NCI-H82 (cell line): ENCODE data around the gene RTP5.

Experiments used
- DNase-seq: peaks from one replicate; lab custom pipeline; 2025; lab: John Stamatoyannopoulos, UW

The RTP5 gene

GRCh38 chr2:241870611-241871537 is 1.3 kb downstream of the RTP5 start:
- DNase-seq: no peak

DNA sequence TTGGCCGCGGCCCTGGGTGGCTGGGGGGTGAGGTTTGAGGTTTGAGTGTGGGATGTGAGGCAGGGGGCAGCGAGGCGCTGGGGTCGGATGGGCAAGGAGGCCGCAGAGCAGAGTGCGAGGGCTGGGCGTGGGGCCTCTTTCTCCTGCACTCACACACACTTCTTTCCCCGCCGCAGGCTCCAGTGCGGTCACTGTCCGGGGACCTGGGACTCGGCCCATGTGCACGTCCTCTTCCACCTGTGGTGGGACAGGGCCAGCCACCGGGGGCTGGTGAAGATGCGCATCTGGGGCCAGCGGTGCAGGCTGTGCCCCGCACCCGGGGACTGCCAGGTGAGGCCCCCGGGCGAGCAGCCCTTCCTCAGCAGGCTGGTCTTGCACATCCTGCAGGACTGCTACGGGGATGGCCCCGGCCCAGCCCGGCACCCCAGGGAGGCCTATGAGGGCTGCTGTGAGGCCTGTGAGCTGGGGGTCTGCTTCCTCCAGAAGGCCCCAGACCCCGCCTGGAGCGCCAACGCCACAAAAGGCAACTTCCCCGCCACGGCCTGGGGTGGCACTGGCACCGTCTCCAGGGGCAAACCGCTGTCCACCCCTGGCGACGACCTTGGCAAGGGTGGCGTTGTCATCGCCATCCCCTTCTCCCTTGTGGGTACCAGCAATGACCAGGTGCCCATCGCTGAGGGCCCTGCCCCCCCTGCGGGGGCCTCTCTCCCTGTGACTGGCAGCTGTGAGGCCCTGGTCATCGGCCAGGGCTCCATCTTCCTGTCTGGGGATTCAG is 2.2 kb downstream of the RTP5 start:
- no peak for DNase-seq

GRCh38 chr2:241872313-241872642 is 2.7 kb downstream of the RTP5 start:
- DNase-seq: no peak

DNA sequence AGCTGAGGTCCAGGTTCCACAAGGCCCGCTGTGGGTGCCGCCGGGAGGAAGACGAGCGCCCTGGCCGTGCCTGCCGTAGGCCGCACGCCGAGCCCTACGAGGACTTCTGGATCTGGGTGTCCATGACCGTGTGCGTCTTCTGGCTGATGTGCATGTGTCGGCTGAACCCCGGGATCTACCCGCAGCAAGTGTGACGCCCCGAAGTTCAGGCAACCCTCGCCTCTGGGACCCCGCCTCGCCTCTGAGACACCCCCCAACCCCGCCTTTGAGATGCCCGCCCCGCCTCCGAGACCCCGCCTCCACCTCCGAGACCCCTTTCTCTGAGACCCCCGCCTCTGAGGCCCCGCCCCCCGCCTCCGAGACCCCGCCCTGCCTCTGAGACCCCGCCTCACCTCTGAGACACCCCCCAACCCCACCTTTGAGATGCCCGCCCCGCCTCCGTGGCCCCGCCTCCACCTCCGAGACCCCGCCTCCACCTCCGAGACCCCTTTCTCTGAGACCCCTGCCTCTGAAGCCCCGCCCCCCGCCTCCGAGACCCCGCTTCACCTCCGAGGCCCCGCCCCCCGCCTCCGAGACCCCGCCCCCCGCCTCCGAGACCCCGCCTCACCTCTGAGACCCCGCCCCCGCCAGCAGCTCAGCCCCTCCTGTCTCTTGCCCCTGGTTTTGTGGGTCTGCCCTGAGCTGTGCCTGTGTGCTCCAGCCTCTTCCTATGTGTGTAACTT is 3.7 kb downstream of the RTP5 start:
- no peak for DNase-seq

DNA sequence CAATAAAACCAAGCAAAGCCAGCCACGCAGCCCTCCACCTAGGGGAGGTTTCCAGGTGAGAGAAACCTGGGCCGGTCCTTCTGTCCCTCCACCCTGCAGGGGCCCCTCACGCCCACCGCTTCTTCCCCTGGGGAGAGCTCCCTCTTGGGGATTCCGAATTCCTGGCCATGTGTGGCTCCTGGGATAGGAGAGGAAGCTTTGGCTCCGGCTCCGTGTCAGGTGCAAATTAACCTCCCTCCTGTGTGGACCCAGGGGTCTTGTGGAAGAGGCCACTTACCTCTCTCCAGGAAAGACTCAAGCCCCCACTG is 4.2 kb downstream of the RTP5 start:
- DNase-seq: no peak

- no peak for DNase-seq
These were observed 4.9 kb downstream of the RTP5 start for GRCh38 chr2:241874277-241874925.

- peak; percentile 22 for DNase-seq
These were observed 6.4 kb downstream of the RTP5 start for GRCh38 chr2:241875754-241876527.

DNA sequence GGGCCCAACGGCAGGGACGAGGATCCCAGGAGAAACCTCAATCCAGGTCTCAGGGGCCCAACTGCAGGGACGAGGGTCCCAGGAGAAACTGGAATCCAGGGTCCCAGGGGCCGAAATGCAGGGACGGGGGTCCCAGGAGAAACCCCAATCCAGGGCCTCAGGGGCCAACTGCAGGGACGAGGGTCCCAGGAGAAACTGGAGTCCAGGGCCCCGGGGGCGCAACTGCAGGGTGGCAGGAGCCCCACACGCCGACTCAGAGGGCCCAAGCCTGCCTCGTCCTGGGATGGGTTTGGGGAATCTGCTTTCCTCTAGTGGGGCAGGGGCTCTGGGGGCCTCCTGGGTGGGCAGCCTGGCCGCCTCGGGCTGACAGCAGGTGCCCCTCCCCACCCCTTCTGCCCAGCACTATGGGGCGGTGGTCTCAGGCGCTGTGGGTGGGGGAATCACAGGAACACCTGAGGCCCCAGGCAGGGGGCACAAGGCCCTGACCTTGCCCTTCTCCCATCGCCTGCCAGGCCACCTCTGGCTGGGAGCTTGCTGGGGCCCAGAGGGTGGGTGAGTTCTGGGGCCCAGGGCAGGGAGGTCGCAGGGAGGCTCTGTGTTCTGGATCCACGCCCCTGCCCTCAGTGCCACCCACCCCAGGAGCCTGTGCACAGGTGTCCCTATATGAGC is 7.1 kb downstream of the RTP5 start:
- no peak for DNase-seq

- DNase-seq: no peak
These were observed 7.7 kb downstream of the RTP5 start for GRCh38 chr2:241877197-241877685.

DNA sequence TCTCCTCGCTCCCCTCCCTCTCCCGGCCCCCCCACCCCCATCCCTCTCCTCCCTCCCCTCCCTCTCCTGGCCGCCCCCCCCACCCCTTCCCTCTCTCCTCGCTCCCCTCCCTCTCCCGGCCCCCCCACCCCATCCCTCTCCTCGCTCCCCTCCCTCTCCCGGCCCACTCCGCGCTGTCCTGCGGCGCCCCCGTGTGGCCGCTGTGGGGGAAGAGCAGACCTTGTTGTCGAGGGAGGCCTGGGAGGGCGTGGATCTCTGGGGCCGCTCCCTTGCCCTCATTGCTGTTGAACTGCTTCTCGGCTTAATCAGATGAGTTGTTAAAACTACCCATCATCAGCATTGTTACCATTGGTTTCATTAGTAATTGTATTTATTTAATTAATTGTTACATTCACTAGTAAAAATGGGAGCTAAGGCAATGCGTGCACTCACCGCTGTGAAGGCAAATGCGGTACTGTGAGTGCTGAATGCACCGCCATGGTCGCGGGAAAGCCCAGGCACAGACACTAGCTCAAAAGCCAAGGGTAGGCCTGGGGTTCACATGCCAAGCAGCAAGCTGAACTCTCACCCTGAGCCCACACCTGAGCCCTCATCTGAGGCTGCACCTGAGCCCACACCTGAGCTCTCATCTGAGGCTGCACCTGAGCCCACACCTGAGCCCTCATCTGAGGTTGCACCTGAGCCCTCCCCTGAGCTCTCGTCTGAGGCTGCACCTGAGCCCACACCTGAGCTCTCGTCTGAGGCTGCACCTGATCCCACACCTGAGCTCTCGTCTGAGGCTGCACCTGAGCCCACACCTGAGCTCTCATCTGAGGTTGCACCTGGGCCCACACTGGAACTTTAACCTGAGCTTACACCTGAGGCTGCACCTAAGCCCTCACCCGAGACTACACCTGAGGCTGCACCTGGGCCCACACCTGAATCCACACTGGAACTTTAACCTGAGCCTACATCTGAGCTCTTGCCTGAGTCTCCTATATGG is 8.8 kb downstream of the RTP5 start:
- peak; percentile 88 for DNase-seq

- DNase-seq: no peak
These were observed 9.8 kb downstream of the RTP5 start for GRCh38 chr2:241879326-241879725.

- DNase-seq: no peak
These were observed 11.0 kb downstream of the RTP5 start for GRCh38 chr2:241880311-241881073.

DNA sequence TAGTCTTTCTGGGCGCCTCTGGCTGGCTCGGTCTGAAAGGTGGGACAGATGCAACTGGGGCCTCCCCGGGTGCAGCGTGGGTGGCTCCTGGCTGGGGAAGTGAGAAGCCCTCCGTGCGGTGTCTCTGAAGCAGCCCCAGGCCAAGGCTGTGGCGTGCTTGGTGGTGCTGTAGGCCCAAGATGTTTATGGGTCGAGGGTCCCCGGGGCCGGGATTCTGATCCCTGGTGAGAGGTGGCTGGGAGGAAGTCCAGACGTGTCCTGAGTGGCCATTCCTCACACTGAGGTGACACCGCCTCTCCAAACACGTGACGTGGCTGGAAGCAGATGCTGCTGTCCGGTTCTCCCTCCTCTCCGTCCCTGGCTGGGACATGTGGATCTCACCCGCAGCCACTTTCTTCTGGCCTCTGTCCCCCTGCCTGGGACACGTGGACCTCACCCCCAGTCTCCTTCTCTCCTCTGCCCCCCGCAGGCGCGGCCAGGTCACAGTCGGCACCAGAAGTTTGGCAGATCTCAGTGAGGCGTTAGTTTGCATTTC is 12.6 kb downstream of the RTP5 start:
- DNase-seq: peak; percentile 82

GRCh38 chr2:241884951-241885290 is 15.4 kb downstream of the RTP5 start:
- peak; percentile 59 for DNase-seq

DNA sequence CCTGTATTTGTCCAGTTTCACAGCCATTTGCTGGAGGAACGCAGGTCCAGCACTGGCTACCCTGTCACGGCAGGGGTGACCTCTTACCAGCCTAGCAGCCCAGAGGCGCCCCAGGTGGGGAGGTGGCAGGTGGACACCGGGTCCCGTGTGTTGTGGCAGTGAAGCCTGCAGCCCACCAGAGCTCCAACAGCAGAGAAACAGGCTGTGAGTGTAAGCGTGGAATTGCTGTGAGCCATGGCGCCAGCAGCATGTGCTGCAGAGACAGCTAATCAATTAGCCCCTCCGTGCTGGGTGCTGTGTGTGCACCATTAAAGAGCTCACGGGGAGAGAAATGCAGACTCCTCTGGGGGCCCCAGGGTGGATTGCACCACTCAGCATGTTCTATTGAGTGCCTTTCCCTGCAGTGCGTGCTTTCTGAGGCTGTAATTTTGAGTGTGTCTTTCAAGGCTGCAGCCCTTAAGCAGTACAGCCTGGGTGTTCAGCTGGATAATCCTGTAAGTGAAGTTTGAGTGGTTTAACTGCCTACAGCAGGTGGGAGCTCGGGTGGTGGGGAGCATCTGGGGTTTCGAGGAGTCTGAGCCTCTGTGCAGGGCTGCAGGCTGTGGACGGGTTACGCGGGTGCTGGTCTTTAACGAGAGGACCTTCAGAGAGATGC is 15.9 kb downstream of the RTP5 start:
- DNase-seq: peak; percentile 97

DNA sequence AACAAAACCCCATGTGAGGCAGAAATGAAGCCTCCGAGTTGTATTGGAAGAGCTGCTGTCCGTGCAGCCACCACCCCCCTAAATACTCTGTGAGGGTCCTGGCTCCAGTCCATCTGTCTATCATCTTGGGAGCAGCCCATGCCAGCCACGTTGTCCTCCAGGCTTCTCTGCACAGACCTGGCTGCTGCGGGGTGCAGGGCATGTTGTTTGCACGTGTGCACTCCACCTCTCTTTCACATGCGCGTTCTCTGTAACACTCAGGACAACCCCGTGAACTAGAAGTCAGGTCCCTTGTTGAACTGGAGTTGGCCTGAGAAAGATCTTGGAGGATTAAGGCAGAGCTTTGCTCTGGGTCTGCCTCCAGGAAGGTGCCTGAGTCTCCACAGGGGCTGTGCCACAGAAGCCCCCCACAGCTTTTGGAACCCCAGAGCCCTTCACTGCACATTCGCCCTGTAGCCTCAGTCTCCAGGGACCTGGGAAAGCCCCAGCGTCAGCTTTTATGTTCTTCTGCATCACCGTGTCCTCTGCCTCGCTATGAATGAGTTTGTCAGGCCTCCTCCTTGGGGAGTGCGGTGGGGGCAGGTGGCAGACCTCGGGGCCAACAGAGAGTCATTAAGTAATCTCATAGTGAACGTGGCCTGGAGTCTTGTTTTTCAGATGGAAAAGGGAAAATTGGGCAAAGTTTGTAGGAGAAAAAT is 16.6 kb downstream of the RTP5 start:
- DNase-seq: peak; percentile 87

- no peak for DNase-seq
These were observed 17.4 kb downstream of the RTP5 start for GRCh38 chr2:241886840-241887447.
